Choroid plexus epithelial cell (primary cell): Measurements from ENCODE around the gene SOX11.
A peak's percentile ranks its signal among the peaks of the same experiment; 100 is the strongest.

Experiments used
- DNase-seq: peaks from one replicate; pipeline ENCODE4 v3.0.0-alpha.2; 2010; ENCODE audit warnings: low read depth
- H3K4me3 ChIP-seq: 2 replicates; pipeline ENCODE4 v1.5.1; 2011; ENCODE audit warnings: low read depth, mild to moderate bottlenecking, control low read depth, low read length, moderate library complexity
- TF ChIP-seq, protein P1 (sequence below): conservative IDR thresholded peaks from 2 replicates; pipeline ENCODE4 v1.5.1; 2011; ENCODE audit warnings: low read depth, mild to moderate bottlenecking, control low read depth, inconsistent platforms, low read length, moderate library complexity

SOX11 gene

DNA sequence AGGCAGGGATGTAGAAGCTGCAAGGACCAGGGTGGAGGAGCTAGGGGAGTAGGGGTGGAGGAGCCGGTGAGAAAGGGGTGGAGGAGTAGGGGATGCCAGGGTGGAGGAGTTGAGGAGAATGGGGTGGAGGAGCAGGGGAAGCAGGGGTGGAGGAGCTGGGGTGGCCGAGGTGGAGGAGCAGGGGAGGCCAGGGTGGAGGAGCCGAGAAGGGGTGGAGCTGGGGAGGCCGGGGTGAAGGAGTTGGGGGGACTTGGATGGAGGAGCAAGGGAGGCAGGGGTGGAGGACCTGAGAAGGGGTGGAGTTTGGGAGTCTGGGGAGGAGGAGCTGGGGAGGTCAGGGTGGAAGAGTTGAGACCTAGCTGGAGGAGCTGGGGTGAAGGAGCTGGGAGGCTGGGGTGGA lies 13.3 kb downstream of the SOX11 start:
- no peak for DNase-seq
- H3K4me3 ChIP-seq, result no peak overlapping the region
- TF ChIP-seq, protein P1, sequence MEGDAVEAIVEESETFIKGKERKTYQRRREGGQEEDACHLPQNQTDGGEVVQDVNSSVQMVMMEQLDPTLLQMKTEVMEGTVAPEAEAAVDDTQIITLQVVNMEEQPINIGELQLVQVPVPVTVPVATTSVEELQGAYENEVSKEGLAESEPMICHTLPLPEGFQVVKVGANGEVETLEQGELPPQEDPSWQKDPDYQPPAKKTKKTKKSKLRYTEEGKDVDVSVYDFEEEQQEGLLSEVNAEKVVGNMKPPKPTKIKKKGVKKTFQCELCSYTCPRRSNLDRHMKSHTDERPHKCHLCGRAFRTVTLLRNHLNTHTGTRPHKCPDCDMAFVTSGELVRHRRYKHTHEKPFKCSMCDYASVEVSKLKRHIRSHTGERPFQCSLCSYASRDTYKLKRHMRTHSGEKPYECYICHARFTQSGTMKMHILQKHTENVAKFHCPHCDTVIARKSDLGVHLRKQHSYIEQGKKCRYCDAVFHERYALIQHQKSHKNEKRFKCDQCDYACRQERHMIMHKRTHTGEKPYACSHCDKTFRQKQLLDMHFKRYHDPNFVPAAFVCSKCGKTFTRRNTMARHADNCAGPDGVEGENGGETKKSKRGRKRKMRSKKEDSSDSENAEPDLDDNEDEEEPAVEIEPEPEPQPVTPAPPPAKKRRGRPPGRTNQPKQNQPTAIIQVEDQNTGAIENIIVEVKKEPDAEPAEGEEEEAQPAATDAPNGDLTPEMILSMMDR, result no peak

DNA sequence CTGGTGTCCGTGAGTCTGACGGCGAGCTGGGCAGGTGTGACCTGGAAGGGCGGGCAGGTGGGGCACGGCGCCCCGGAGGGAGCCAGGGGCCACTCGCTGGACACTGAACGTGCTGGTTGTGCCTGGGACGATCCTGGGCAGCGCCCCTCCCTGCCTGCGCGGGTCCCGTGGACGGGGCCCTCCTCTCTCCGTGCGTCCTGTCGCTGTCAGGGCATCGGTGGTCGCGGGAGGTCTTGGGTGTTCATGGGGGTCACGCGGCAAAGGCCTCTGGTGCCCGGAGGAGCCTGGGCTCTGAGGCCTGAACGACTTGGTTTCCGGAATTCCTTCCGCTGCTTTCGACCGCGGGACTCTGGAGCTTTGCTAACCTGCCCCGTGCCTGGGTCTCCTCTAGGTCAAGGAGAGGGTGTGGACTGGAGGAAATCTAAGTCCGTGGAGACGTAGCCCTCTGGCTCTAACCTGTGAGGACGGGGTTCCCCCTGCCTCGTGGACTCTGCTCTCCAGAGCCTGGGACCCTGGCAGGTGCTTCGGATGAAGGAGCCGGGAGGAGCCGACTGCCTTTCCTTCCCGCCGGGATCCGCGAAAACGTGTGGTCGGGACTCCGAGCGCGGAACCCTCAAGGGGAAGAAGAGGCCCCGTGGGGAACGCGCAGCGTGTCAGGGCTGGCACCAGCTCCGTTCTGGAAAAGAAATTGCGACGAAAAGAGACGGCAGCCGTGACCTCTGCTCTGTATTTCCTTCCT lies 14.7 kb downstream of the SOX11 start:
- DNase-seq, result no peak
- H3K4me3 ChIP-seq, result no peak overlapping the region
- TF ChIP-seq, protein P1, result no peak

DNA sequence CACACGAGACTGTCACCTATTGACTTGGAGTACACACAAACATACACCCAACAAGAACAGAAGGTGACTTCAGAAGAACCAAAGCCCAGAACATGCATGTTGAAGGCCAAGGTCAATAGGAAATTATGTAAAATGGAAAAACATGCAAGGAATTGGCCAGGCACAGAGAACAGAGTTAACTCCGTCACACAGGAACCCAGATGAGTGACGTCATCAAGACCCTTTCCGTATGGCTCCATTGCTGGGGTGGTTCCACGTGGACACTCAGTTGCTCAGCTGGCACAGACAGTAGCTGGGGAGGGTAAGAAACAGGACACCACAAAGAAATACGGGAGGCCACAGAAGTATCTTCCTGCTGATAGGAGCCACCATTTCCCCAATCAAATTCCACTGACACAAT lies 18.4 kb downstream of the SOX11 start:
- no peak overlapping the region for H3K4me3 ChIP-seq
- TF ChIP-seq, protein P1, result no peak

DNA sequence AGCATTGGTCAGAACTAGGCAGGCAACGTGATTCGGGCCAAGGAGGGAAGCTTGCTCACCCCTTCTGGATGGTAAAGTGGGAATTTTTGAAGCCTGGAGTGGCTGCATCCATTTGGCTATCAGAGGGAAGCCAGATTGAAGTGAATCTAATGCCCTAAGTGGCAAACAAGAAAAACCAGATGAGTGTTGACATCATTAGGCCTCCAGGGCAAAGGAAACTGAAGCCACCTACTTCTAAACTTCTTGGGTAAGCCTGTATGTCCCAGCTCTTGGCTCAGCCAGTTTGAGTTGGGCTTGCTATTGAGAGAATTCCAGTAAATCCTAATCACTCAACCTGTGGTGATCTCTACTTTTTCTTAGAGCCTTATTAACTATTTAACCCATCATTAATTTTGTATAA lies 20.9 kb downstream of the SOX11 start:
- no peak for DNase-seq
- H3K4me3 ChIP-seq, result no peak overlapping the region
- TF ChIP-seq, protein P1, result no peak

More for the DNA sequence above, 18.4 kb downstream of the SOX11 start:
- DNase-seq, result no peak

DNA sequence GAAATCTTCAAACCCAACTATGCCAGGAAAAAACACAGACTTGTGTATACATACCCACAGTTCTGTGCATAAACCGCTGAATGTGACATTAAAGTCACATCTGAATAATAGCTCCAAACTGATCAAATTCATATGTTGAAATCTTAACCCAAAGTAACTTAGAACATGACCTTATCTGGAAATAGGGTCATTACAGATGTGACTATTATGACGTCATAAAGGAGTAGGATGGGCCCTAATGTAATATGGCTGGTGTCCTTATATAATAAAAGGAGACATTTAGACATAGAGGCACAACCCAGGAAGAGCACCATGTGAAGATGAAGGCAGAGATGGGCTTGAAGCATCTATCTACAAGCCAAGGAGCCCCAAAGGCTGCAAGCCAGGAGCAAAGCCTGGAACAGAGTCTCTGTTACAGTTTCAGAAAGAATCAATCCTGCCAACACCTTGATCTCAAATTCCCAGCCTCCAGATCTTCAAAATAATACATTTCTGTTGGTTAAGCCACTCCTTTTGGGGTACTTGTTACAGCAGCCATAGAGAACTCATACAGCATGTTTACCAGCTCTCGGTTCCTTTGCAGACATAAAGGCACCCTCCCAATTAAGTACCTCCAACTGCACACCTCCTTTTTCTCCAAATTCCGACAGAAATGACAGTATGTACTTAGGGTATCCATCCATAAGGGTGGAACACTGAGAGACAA lies 27.6 kb downstream of the SOX11 start:
- TF ChIP-seq, protein P1, result no peak
- H3K4me3 ChIP-seq, result no peak overlapping the region
- no peak for DNase-seq

DNA sequence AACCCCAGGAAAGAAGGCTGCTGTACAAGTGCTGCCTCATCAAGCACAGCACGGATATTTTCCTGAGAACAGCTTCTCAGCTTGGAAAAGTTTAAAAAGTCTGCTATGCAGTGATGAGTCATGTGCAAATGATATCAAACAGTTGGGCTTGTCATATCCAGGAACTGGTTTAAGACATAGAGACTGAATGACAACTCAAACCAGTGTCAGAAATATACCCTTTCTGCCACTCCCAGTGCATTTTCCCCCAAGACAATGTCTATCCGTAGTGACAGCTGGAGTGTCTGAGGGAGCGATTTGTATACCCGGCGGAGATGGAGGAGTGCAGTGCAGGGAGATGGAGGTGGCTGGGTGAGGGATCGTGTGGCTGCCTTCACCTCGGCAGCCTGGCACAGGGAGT lies 28.2 kb downstream of the SOX11 start:
- peak; percentile 19 for DNase-seq
- TF ChIP-seq, protein P1, result no peak
- H3K4me3 ChIP-seq, result no peak overlapping the region
